ENCODE results near the gene R3HDM2.

Gene R3HDM2

DNA sequence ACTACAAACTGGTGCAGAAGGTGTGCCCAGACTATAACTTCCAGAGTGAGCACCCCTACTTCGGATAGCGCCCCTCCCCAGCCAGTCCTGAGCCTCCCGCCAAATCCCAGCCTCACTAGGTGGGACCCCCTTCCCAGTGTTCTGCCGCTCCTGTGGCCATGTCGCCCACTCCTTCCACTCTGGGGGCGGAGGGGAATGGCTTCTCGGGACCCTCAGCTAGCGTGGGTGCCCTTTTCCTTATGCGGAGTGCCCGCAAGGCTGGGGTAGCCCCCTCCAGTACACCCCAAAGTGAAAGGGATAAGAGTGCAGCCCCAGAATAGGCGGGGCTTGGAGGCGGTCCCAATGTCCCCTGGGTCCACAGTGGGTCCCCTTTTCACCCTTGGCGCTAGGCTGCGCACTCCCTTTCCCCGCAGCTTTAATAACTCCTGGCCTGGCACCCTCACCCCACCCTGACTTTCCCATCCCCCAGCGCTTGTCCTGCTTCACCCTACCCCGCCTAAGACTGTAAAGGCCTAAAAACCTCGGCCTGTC, 205.1 kb downstream of the R3HDM2 start:
- no peak for DNase-seq

DNA sequence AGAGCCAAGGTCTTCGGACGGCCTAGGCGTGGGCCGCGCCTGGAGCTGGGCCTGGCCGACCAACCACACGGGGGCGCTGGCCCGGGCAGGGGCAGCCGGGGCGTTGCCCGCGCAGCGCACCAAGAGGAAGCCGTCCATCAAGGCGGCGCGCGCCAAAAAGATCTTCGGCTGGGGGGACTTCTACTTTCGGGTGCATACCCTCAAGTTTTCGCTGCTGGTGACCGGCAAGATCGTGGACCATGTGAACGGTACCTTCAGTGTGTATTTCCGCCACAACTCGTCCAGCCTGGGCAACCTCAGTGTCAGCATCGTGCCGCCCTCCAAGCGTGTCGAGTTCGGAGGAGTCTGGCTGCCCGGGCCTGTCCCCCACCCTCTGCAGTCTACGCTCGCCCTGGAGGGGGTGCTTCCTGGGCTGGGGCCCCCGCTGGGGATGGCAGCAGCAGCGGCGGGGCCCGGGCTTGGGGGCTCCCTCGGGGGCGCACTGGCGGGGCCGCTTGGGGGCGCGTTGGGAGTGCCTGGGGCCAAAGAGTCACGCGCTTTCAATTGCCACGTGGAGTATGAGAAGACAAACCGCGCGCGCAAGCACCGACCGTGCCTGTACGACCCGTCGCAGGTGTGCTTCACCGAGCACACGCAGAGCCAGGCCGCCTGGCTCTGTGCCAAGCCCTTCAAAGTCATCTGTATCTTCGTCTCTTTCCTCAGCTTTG, 205.7 kb downstream of the R3HDM2 start:
- 13% methylated on average over 61 of the region's 61 CpGs for WGBS

More for the DNA sequence above, 205.1 kb downstream of the R3HDM2 start:
- H3K27me3 ChIP-seq (ENCODE audit: control insufficient read depth in 1 of 2, insufficient read depth in 1 of 2, low read length in 2 of 2) = peaks cover 38 to 71% of the 10 kb centered on the region in 2 experiments
- no peak overlapping the region for H3K18ac ChIP-seq (ENCODE audit: low read depth in 1 of 2, low read length in 2 of 2)
- H4K8ac ChIP-seq (ENCODE audit: low read length) = no peak overlapping the region
- H3K14ac ChIP-seq (ENCODE audit: low read length in 2 of 2) = no peak overlapping the region
- no peak overlapping the region for H3K4me3 ChIP-seq (ENCODE audit: insufficient read depth in 1 of 2, low read depth in 1 of 2, low read length in 2 of 2)
- H3K27ac ChIP-seq (ENCODE audit: low read length, poor library complexity, severe bottlenecking) = no peak overlapping the region
- no peak overlapping the region for H2BK5ac ChIP-seq (ENCODE audit: low read depth, low read length, poor library complexity, severe bottlenecking)
- no peak overlapping the region for H3K4me2 ChIP-seq (ENCODE audit: low read length, poor library complexity, severe bottlenecking)
- H3K4me1 ChIP-seq (ENCODE audit: control insufficient read depth, insufficient read depth, low read depth, low read length) = peaks cover 32% of the 10 kb centered on the region
- no peaks in the 10 kb centered on the region for H3K9me3 ChIP-seq (ENCODE audit: control insufficient read depth, low read length)
- 28% methylated on average over 18 of the region's 18 CpGs for WGBS
- H2BK12ac ChIP-seq (ENCODE audit: low read length in 2 of 2) = no peak overlapping the region
- peak overlapping the region; percentile 77 for H2BK15ac ChIP-seq (ENCODE audit: low read depth, poor library complexity, severe bottlenecking)
- H4K91ac ChIP-seq (ENCODE audit: low read length) = no peak overlapping the region
- H2AFZ ChIP-seq (ENCODE audit: low read depth, low read length) = no peak overlapping the region
- H3K79me1 ChIP-seq (replicated peaks; ENCODE audit: low read length, poor library complexity, severe bottlenecking) = no peaks in the 10 kb centered on the region
- H3K23ac ChIP-seq (ENCODE audit: low read length in 2 of 2) = no peak overlapping the region
- H3K4ac ChIP-seq (ENCODE audit: low read depth in 1 of 2, low read length in 2 of 2) = peak overlapping the region in 1 of 2 experiments; percentile 24
- H3K36me3 ChIP-seq (ENCODE audit: control insufficient read depth in 1 of 2, insufficient read depth in 2 of 2, low read depth in 1 of 2, low read length in 2 of 2) = no peaks in the 10 kb centered on the region
- H3K9ac ChIP-seq (ENCODE audit: low read length) = no peak overlapping the region
- H2BK120ac ChIP-seq (ENCODE audit: low read depth, low read length) = no peak overlapping the region
- H2AK5ac ChIP-seq (ENCODE audit: low read length, severe bottlenecking) = no peak overlapping the region

DNA sequence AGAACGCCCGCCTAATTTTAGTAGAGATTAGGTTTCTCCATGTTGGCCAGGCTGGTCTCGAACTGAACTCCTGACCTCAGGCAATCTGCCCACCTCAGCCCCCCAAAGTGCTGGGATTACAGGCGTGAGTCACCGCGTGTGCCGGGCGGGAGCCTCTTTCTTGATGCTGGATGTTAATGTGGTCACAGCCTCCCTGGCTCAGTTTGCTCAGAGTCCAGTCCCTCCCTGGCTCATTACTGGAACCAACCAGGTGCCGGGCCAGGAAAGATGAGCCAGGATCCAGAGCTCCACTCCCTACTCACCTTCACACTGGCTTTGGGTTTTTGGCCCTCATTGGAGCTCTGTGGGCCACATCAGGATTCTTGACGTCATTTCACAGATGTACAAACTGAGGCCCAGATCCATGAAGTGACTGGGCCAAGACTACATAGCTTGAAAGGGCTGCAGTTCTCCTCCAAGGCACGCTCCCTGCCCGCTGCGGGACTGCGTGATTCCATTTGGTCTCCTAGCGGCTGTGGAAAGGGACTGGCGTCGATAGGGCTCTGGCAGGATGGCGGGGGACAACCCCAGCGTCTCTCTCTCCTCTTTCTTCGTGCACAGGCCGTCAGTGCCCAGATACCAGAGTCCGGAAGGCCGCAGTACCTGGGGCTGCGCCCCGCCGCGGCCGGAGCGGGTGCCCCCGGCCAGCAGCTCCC, 206.4 kb downstream of the R3HDM2 start:
- H4K91ac ChIP-seq (ENCODE audit: low read length) = no peak overlapping the region
- no peak for DNase-seq
- WGBS = 48% methylated on average over 30 of the region's 30 CpGs

More for the DNA sequence above, 205.7 kb downstream of the R3HDM2 start:
- Histone ChIP-seq H3K36me3 (ENCODE audit: control insufficient read depth in 1 of 2, insufficient read depth in 2 of 2, low read depth in 1 of 2, low read length in 2 of 2) (no peaks in the 10 kb centered on the region), H3K4me3 (ENCODE audit: insufficient read depth in 1 of 2, low read depth in 1 of 2, low read length in 2 of 2) (no peak overlapping the region), H2BK12ac (ENCODE audit: low read length in 2 of 2) (no peak overlapping the region), H3K18ac (ENCODE audit: low read depth in 1 of 2, low read length in 2 of 2) (peak overlapping the region in 1 of 2 experiments; percentile 17), H3K4ac (ENCODE audit: low read depth in 1 of 2, low read length in 2 of 2) (peak overlapping the region in 1 of 2 experiments; percentile 24), H2AK5ac (ENCODE audit: low read length, severe bottlenecking) (no peak overlapping the region), H3K9me3 (ENCODE audit: control insufficient read depth, low read length) (no peaks in the 10 kb centered on the region), H3K4me1 (ENCODE audit: control insufficient read depth, insufficient read depth, low read depth, low read length) (peaks cover 26% of the 10 kb centered on the region), H3K27me3 (ENCODE audit: control insufficient read depth in 1 of 2, insufficient read depth in 1 of 2, low read length in 2 of 2) (peaks cover 42 to 75% of the 10 kb centered on the region in 2 experiments), H3K4me2 (ENCODE audit: low read length, poor library complexity, severe bottlenecking) (no peak overlapping the region), H3K14ac (ENCODE audit: low read length in 2 of 2) (no peak overlapping the region), H3K27ac (ENCODE audit: low read length, poor library complexity, severe bottlenecking) (no peak overlapping the region), H3K79me1 (replicated peaks; ENCODE audit: low read length, poor library complexity, severe bottlenecking) (no peaks in the 10 kb centered on the region), H4K8ac (ENCODE audit: low read length) (peak overlapping the region; percentile 59), H3K23ac (ENCODE audit: low read length in 2 of 2) (no peak overlapping the region), H2BK5ac (ENCODE audit: low read depth, low read length, poor library complexity, severe bottlenecking) (no peak overlapping the region), H2AFZ (ENCODE audit: low read depth, low read length) (no peak overlapping the region), H2BK15ac (ENCODE audit: low read depth, poor library complexity, severe bottlenecking) (peak overlapping the region; percentile 77), H4K91ac (ENCODE audit: low read length) (peak overlapping the region; percentile 61), H2BK120ac (ENCODE audit: low read depth, low read length) (no peak overlapping the region), H3K9ac (ENCODE audit: low read length) (no peak overlapping the region)
- DNase-seq = peak; percentile 38

More for the DNA sequence above, 206.4 kb downstream of the R3HDM2 start:
- no peak overlapping the region for H2AFZ ChIP-seq (ENCODE audit: low read depth, low read length)
- H3K36me3 ChIP-seq (ENCODE audit: control insufficient read depth in 1 of 2, insufficient read depth in 2 of 2, low read depth in 1 of 2, low read length in 2 of 2) = no peaks in the 10 kb centered on the region
- no peak overlapping the region for H3K4me2 ChIP-seq (ENCODE audit: low read length, poor library complexity, severe bottlenecking)
- H3K23ac ChIP-seq (ENCODE audit: low read length in 2 of 2) = peak overlapping the region in 1 of 2 experiments; percentile 37
- H3K9me3 ChIP-seq (ENCODE audit: control insufficient read depth, low read length) = no peaks in the 10 kb centered on the region
- no peak overlapping the region for H2BK15ac ChIP-seq (ENCODE audit: low read depth, poor library complexity, severe bottlenecking)
- H3K4me1 ChIP-seq (ENCODE audit: control insufficient read depth, insufficient read depth, low read depth, low read length) = peaks cover 28% of the 10 kb centered on the region
- H2BK5ac ChIP-seq (ENCODE audit: low read depth, low read length, poor library complexity, severe bottlenecking) = no peak overlapping the region
- no peak overlapping the region for H2AK5ac ChIP-seq (ENCODE audit: low read length, severe bottlenecking)
- no peaks in the 10 kb centered on the region for H3K79me1 ChIP-seq (replicated peaks; ENCODE audit: low read length, poor library complexity, severe bottlenecking)
- H3K4me3 ChIP-seq (ENCODE audit: insufficient read depth in 1 of 2, low read depth in 1 of 2, low read length in 2 of 2) = no peak overlapping the region
- H4K8ac ChIP-seq (ENCODE audit: low read length) = no peak overlapping the region
- H3K4ac ChIP-seq (ENCODE audit: low read depth in 1 of 2, low read length in 2 of 2) = no peak overlapping the region
- no peak overlapping the region for H3K27ac ChIP-seq (ENCODE audit: low read length, poor library complexity, severe bottlenecking)
- no peak overlapping the region for H3K14ac ChIP-seq (ENCODE audit: low read length in 2 of 2)
- H2BK120ac ChIP-seq (ENCODE audit: low read depth, low read length) = no peak overlapping the region
- H2BK12ac ChIP-seq (ENCODE audit: low read length in 2 of 2) = no peak overlapping the region
- H3K18ac ChIP-seq (ENCODE audit: low read depth in 1 of 2, low read length in 2 of 2) = no peak overlapping the region
- no peak overlapping the region for H3K9ac ChIP-seq (ENCODE audit: low read length)
- peaks cover 45 to 82% of the 10 kb centered on the region in 2 experiments for H3K27me3 ChIP-seq (ENCODE audit: control insufficient read depth in 1 of 2, insufficient read depth in 1 of 2, low read length in 2 of 2)

All from mesenchymal stem cell (in vitro differentiated cells and primary cell).